Osteoblast (primary cell): Measurements from ENCODE around the gene TACC2. TPM values are rescaled to one million over a fixed set of nuclear protein-coding genes. Genes with fewer than 3 reads are reported as not detected.

ENCODE experiments used
- DNase-seq: peaks from one replicate; pipeline ENCODE4 v3.0.0; 2011; ENCODE audit warnings: low spot score, mixed read lengths; ENCODE audit not compliant: insufficient read length; ENCODE audit errors: missing footprints
- H2AFZ ChIP-seq: 2 replicates; pipeline ENCODE4 v1.6.0; 2011; ENCODE audit warnings: mild to moderate bottlenecking, low read length
- H3K27ac ChIP-seq: 2 replicates; pipeline ENCODE4 v1.5.1; 2011; ENCODE audit warnings: mild to moderate bottlenecking, low read depth, low read length, moderate library complexity
- H3K27me3 ChIP-seq: 2 replicates; pipeline ENCODE4 v1.6.0; 2012; ENCODE audit warnings: mild to moderate bottlenecking, control low read depth, inconsistent platforms, low read length, moderate library complexity; ENCODE audit not compliant: insufficient read depth
- H3K36me3 ChIP-seq: 2 replicates; pipeline ENCODE4 v1.5.1; 2011; ENCODE audit warnings: mild to moderate bottlenecking, low read length, control low read depth, moderate library complexity; ENCODE audit not compliant: insufficient read depth
- H3K4me1 ChIP-seq: 2 replicates; pipeline ENCODE4 v1.5.1; 2011; ENCODE audit warnings: mild to moderate bottlenecking, low read length, control low read depth, moderate library complexity; ENCODE audit not compliant: insufficient read depth
- H3K4me2 ChIP-seq: 2 replicates; pipeline ENCODE4 v1.6.0; 2011; ENCODE audit warnings: mild to moderate bottlenecking, low read length; ENCODE audit not compliant: insufficient read depth
- H3K4me3 ChIP-seq: fragments of 200-600 bp; sonication (generic); 3 replicates; pipeline ENCODE4 v1.5.1; 2012; ENCODE audit warnings: mild to moderate bottlenecking, low read length, inconsistent platforms; ENCODE audit not compliant: insufficient read depth
- H3K79me2 ChIP-seq: 2 replicates; pipeline ENCODE4 v1.6.0; 2012; ENCODE audit warnings: mild to moderate bottlenecking, low read length, control low read depth, inconsistent platforms; ENCODE audit not compliant: insufficient read depth
- H3K9me3 ChIP-seq: 2 replicates; pipeline ENCODE4 v1.5.1; 2011; ENCODE audit warnings: low read depth, low read length, control low read depth
- H4K20me1 ChIP-seq: 2 replicates; pipeline ENCODE4 v1.6.0; 2012; ENCODE audit warnings: mild to moderate bottlenecking, low read length, control low read depth; ENCODE audit not compliant: insufficient read depth
- total RNA-seq: library from RNA; depleted of rRNA; stranded (reverse); fragments of >200 nt; gene quantifications from 2 replicates; pipeline ENCODE4 v1.2.3, GENCODE V29; 2012
- TF ChIP-seq, protein P1 (sequence below): IDR thresholded peaks from 2 replicates; pipeline ENCODE4 v1.5.1; 2011; ENCODE audit warnings: mild to moderate bottlenecking, low read depth, low read length, moderate library complexity; ENCODE audit errors: extremely low read depth

Gene TACC2
- total RNA-seq, 1 donor, result 5.8 TPM

GRCh38 chr10:122216047-122216446, 227.1 kb downstream of the TACC2 start:
- Histone ChIP-seq H2AFZ (no peak overlapping the region), H3K36me3 (peaks cover 9% of the 10 kb centered on the region), H3K27ac (no peak overlapping the region), H3K27me3 (no peaks in the 10 kb centered on the region), H3K9me3 (no peaks in the 10 kb centered on the region), H4K20me1 (no peaks in the 10 kb centered on the region), H3K79me2 (no peaks in the 10 kb centered on the region), H3K4me1 (no peaks in the 10 kb centered on the region), H3K4me3 (no peak overlapping the region), H3K4me2 (no peak overlapping the region)
- peak; percentile 31 for DNase-seq
- TF ChIP-seq, protein P1, sequence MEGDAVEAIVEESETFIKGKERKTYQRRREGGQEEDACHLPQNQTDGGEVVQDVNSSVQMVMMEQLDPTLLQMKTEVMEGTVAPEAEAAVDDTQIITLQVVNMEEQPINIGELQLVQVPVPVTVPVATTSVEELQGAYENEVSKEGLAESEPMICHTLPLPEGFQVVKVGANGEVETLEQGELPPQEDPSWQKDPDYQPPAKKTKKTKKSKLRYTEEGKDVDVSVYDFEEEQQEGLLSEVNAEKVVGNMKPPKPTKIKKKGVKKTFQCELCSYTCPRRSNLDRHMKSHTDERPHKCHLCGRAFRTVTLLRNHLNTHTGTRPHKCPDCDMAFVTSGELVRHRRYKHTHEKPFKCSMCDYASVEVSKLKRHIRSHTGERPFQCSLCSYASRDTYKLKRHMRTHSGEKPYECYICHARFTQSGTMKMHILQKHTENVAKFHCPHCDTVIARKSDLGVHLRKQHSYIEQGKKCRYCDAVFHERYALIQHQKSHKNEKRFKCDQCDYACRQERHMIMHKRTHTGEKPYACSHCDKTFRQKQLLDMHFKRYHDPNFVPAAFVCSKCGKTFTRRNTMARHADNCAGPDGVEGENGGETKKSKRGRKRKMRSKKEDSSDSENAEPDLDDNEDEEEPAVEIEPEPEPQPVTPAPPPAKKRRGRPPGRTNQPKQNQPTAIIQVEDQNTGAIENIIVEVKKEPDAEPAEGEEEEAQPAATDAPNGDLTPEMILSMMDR, result no peak

GRCh38 chr10:122219340-122219739, 230.4 kb downstream of the TACC2 start:
- Histone ChIP-seq H3K4me3 (no peak overlapping the region), H4K20me1 (no peaks in the 10 kb centered on the region), H3K4me2 (no peak overlapping the region), H2AFZ (no peak overlapping the region), H3K36me3 (peaks cover 5% of the 10 kb centered on the region), H3K27ac (no peak overlapping the region), H3K27me3 (no peaks in the 10 kb centered on the region), H3K79me2 (no peaks in the 10 kb centered on the region), H3K9me3 (no peaks in the 10 kb centered on the region), H3K4me1 (no peaks in the 10 kb centered on the region)
- TF ChIP-seq, protein P1, result no peak
- DNase-seq, result no peak

- Histone ChIP-seq H3K27ac (no peak overlapping the region), H4K20me1 (no peaks in the 10 kb centered on the region), H3K4me1 (no peaks in the 10 kb centered on the region), H3K9me3 (no peaks in the 10 kb centered on the region), H2AFZ (no peak overlapping the region), H3K36me3 (peaks cover 5% of the 10 kb centered on the region), H3K27me3 (no peaks in the 10 kb centered on the region), H3K4me3 (no peak overlapping the region), H3K4me2 (no peak overlapping the region), H3K79me2 (no peaks in the 10 kb centered on the region)
- DNase-seq, result no peak
- TF ChIP-seq, protein P1, result no peak
Observed at GRCh38 chr10:122220736-122221135, 231.8 kb downstream of the TACC2 start.

DNA sequence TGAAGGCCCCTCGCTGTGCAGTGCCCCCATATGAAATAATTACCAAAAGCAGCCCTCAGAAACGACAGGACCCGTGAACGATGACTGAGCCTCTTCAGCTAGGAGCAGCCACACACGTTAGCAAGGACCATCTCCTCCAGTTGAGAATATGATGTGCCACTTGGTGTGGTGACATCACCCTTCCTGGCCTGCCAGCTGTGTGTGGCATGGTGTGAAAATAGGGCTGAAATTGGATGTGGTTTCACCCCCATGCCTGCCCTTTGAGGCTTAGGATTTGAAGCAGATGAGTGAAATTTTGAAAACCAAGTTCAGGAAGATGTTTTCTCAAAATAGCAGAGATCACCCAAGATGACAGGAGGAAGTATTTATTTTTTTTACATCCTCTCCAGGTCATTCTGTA, 233.0 kb downstream of the TACC2 start:
- Histone ChIP-seq H3K27ac (no peak overlapping the region), H3K4me3 (no peak overlapping the region), H3K4me2 (no peak overlapping the region), H3K9me3 (no peaks in the 10 kb centered on the region), H3K4me1 (no peaks in the 10 kb centered on the region), H2AFZ (no peak overlapping the region), H3K79me2 (no peaks in the 10 kb centered on the region), H4K20me1 (no peaks in the 10 kb centered on the region), H3K36me3 (no peaks in the 10 kb centered on the region), H3K27me3 (no peaks in the 10 kb centered on the region)
- no peak for DNase-seq
- TF ChIP-seq, protein P1, result no peak
